BLaER1 (cell line): ENCODE data around the gene KREMEN1.

Experiments
- H3K27ac ChIP-seq: shearing (Covaris generic); formaldehyde crosslinking; 2 replicates; pipeline ENCODE4 v1.8.1; 2022
- H3K27me3 ChIP-seq: shearing (Covaris generic); formaldehyde crosslinking; 2 replicates; pipeline ENCODE4 v1.8.1; 2022
- H3K36me3 ChIP-seq: shearing (Covaris generic); formaldehyde crosslinking; 2 replicates; pipeline ENCODE4 v1.8.1; 2022
- H3K4me1 ChIP-seq: shearing (Covaris generic); formaldehyde crosslinking; 2 replicates; pipeline ENCODE4 v1.8.1; 2022
- H3K4me2 ChIP-seq: shearing (Covaris generic); formaldehyde crosslinking; 2 replicates; pipeline ENCODE4 v1.8.1; 2022
- H3K4me3 ChIP-seq: shearing (Covaris generic); formaldehyde crosslinking; 2 replicates; pipeline ENCODE4 v1.8.1; 2022
- H3K9ac ChIP-seq: shearing (Covaris generic); formaldehyde crosslinking; 2 replicates; pipeline ENCODE4 v1.8.1; 2022
- H3K9me3 ChIP-seq: shearing (Covaris generic); formaldehyde crosslinking; 2 replicates; pipeline ENCODE4 v1.8.1; 2022
- H4K20me1 ChIP-seq: shearing (Covaris generic); formaldehyde crosslinking; 2 replicates; pipeline ENCODE4 v1.8.1; 2022
- Cebpa-rat ChIP-seq: shearing (Covaris generic); IDR thresholded peaks from 2 replicates; pipeline ENCODE4 v1.8.1; 2022

KREMEN1 gene

GRCh38 chr22:29156507-29156906, 83.7 kb downstream of the KREMEN1 start:
- Histone ChIP-seq H3K4me1 (no peaks in the 10 kb centered on the region), H3K4me2 (no peak overlapping the region), H3K27me3 (peaks cover 23% of the 10 kb centered on the region), H3K36me3 (no peaks in the 10 kb centered on the region), H3K4me3 (no peak overlapping the region), H4K20me1 (peaks cover 13% of the 10 kb centered on the region; the same call in 1 of the 2 replicates), H3K9ac (no peak overlapping the region), H3K27ac (no peak overlapping the region), H3K9me3 (no peaks in the 10 kb centered on the region)
- no peak for TF ChIP-seq Cebpa-rat

- TF ChIP-seq Cebpa-rat: no peak
- Histone ChIP-seq H3K36me3 (no peaks in the 10 kb centered on the region), H3K4me3 (no peak overlapping the region), H3K9me3 (no peaks in the 10 kb centered on the region), H3K4me2 (no peak overlapping the region), H3K4me1 (no peaks in the 10 kb centered on the region), H3K9ac (no peak overlapping the region), H3K27ac (no peak overlapping the region), H4K20me1 (peaks cover 13% of the 10 kb centered on the region; the same call in 1 of the 2 replicates), H3K27me3 (peaks cover 31% of the 10 kb centered on the region)
Measured at GRCh38 chr22:29157759-29158535, 85.1 kb downstream of the KREMEN1 start.

- no peak overlapping the region for H3K9ac ChIP-seq
- no peaks in the 10 kb centered on the region for H3K36me3 ChIP-seq
- H3K27me3 ChIP-seq: peaks cover 33% of the 10 kb centered on the region
- H3K4me2 ChIP-seq: no peak overlapping the region
- peaks cover 13% of the 10 kb centered on the region; the same call in 1 of the 2 replicates for H4K20me1 ChIP-seq
- no peak overlapping the region for H3K4me3 ChIP-seq
- no peaks in the 10 kb centered on the region for H3K4me1 ChIP-seq
- no peaks in the 10 kb centered on the region for H3K9me3 ChIP-seq
- H3K27ac ChIP-seq: no peak overlapping the region
- no peak for TF ChIP-seq Cebpa-rat
Measured at GRCh38 chr22:29158546-29158945, 85.7 kb downstream of the KREMEN1 start.

GRCh38 chr22:29163808-29164207, 91.0 kb downstream of the KREMEN1 start:
- Histone ChIP-seq H4K20me1 (peaks cover 49% of the 10 kb centered on the region), H3K9me3 (no peaks in the 10 kb centered on the region), H3K27ac (no peak overlapping the region), H3K4me3 (no peak overlapping the region), H3K27me3 (peaks cover 69% of the 10 kb centered on the region), H3K36me3 (no peaks in the 10 kb centered on the region), H3K4me2 (no peak overlapping the region), H3K9ac (no peak overlapping the region), H3K4me1 (peaks cover 29% of the 10 kb centered on the region)
- TF ChIP-seq Cebpa-rat: no peak

GRCh38 chr22:29165321-29166060, 92.7 kb downstream of the KREMEN1 start:
- Histone ChIP-seq H3K9ac (no peak overlapping the region), H3K9me3 (no peaks in the 10 kb centered on the region), H3K4me1 (peaks cover 32% of the 10 kb centered on the region), H4K20me1 (peaks cover 65% of the 10 kb centered on the region), H3K27me3 (peaks cover 82% of the 10 kb centered on the region), H3K27ac (no peak overlapping the region), H3K4me2 (no peak overlapping the region), H3K36me3 (no peaks in the 10 kb centered on the region), H3K4me3 (no peak overlapping the region)
- TF ChIP-seq Cebpa-rat: no peak

- Histone ChIP-seq H4K20me1 (peaks cover 72% of the 10 kb centered on the region), H3K36me3 (no peaks in the 10 kb centered on the region), H3K9ac (no peak overlapping the region), H3K4me1 (peaks cover 32% of the 10 kb centered on the region), H3K27me3 (peaks cover 89% of the 10 kb centered on the region), H3K27ac (no peak overlapping the region), H3K4me3 (no peak overlapping the region), H3K4me2 (no peak overlapping the region; the same call in 1 of the 2 replicates), H3K9me3 (no peaks in the 10 kb centered on the region)
- TF ChIP-seq Cebpa-rat: no peak
Measured at GRCh38 chr22:29166180-29166579, 93.3 kb downstream of the KREMEN1 start.

- Histone ChIP-seq H3K36me3 (no peaks in the 10 kb centered on the region), H3K27me3 (peaks cover 94% of the 10 kb centered on the region), H3K4me2 (peak overlapping the region; percentile 83), H3K9ac (no peak overlapping the region), H3K9me3 (no peaks in the 10 kb centered on the region), H3K4me1 (peaks cover 32% of the 10 kb centered on the region), H4K20me1 (peaks cover 83% of the 10 kb centered on the region), H3K4me3 (no peak overlapping the region), H3K27ac (no peak overlapping the region)
- TF ChIP-seq Cebpa-rat: no peak
Measured at GRCh38 chr22:29167032-29167911, 94.4 kb downstream of the KREMEN1 start.

GRCh38 chr22:29171721-29172120, 98.9 kb downstream of the KREMEN1 start:
- Histone ChIP-seq H3K9ac (no peak overlapping the region), H4K20me1 (peaks cover 55% of the 10 kb centered on the region)

GRCh38 chr22:29172216-29172615, 99.4 kb downstream of the KREMEN1 start:
- Histone ChIP-seq H3K36me3 (no peaks in the 10 kb centered on the region), H3K4me3 (no peak overlapping the region), H3K9ac (no peak overlapping the region), H3K4me2 (no peak overlapping the region), H3K27me3 (peaks cover 54% of the 10 kb centered on the region), H4K20me1 (peaks cover 50% of the 10 kb centered on the region), H3K27ac (no peak overlapping the region), H3K4me1 (peaks cover 16% of the 10 kb centered on the region), H3K9me3 (peaks cover 31% of the 10 kb centered on the region)
- no peak for TF ChIP-seq Cebpa-rat

More at GRCh38 chr22:29171721-29172120, 98.9 kb downstream of the KREMEN1 start:
- H3K36me3 ChIP-seq: no peaks in the 10 kb centered on the region
- no peak overlapping the region for H3K4me2 ChIP-seq
- H3K4me1 ChIP-seq: peaks cover 21% of the 10 kb centered on the region
- no peak for TF ChIP-seq Cebpa-rat
- H3K27me3 ChIP-seq: peaks cover 58% of the 10 kb centered on the region
- no peak overlapping the region for H3K4me3 ChIP-seq
- no peak overlapping the region for H3K27ac ChIP-seq
- H3K9me3 ChIP-seq: peaks cover 30% of the 10 kb centered on the region
